ENCODE measurements around the gene HOXC10. TPM values are rescaled to one million over a fixed set of nuclear protein-coding genes. Genes with fewer than 3 reads are reported as not detected.

The HOXC10 gene
- total RNA-seq, 1 donor from 2014 or later = not detected

DNA sequence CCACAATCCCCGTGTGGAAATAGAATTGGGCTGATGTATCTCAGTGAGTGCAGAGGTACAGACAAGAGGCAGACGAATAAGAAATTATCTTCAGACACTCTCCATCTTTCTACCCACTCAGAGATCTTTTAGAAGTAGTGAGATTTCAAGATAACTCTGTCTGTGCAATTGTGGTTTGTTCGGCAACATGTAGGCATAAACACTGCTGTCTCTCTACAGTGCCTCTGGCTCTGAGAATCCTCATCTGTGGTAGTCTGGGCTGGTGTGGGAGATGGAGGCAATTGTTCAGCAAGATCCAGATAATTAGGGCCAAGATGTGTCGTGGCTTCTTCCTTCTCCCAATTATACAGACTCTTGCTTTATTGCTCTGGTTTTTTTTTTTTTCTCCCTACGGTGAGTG lies 43.2 kb upstream of the HOXC10 start:
- Mint-ChIP-seq H3K27ac (ENCODE audit: unreplicated experiment) (no peak overlapping the region), H3K4me3 (ENCODE audit: unreplicated experiment) (no peak overlapping the region), H3K27me3 (ENCODE audit: unreplicated experiment) (peaks cover 92% of the 10 kb centered on the region), H3K4me1 (ENCODE audit: unreplicated experiment) (peaks cover 3% of the 10 kb centered on the region), H3K9me3 (ENCODE audit: unreplicated experiment) (no peaks in the 10 kb centered on the region), H3K36me3 (ENCODE audit: unreplicated experiment) (no peaks in the 10 kb centered on the region)
- TF ChIP-seq, protein P1, sequence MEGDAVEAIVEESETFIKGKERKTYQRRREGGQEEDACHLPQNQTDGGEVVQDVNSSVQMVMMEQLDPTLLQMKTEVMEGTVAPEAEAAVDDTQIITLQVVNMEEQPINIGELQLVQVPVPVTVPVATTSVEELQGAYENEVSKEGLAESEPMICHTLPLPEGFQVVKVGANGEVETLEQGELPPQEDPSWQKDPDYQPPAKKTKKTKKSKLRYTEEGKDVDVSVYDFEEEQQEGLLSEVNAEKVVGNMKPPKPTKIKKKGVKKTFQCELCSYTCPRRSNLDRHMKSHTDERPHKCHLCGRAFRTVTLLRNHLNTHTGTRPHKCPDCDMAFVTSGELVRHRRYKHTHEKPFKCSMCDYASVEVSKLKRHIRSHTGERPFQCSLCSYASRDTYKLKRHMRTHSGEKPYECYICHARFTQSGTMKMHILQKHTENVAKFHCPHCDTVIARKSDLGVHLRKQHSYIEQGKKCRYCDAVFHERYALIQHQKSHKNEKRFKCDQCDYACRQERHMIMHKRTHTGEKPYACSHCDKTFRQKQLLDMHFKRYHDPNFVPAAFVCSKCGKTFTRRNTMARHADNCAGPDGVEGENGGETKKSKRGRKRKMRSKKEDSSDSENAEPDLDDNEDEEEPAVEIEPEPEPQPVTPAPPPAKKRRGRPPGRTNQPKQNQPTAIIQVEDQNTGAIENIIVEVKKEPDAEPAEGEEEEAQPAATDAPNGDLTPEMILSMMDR (IDR thresholded peaks at IDR 0.05) = no peak
- DNase-seq (ENCODE audit: extremely low spot score, unreplicated experiment) = no peak

DNA sequence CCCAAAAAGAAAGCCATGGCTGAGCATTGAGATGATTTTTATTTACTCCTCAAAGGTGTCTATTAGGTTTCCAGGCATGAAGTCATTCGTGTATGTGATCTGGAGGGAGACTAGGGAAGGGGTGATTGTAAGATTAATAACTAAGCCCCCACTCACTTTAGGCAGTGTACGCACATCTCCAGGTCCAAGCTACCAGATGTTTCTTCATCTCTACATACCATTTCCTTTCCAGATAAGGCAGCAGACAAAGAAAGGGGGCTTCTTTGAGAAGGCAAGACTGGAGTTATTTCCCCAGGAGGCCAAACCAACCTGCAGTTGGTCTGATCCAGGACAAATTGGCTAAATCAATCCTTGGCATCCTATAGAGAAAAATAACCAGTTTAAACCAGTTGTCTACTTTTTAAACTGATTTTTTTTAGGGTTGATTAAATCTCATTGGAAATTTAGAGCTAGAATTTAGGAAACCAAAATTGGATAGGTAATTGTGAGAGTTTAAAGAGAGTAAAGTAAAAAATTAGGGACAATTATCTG lies 42.4 kb upstream of the HOXC10 start:
- H3K4me1 Mint-ChIP-seq (ENCODE audit: unreplicated experiment) = peaks cover 3% of the 10 kb centered on the region
- TF ChIP-seq, protein P1 (IDR thresholded peaks at IDR 0.05) = no peak
- H3K36me3 Mint-ChIP-seq (ENCODE audit: unreplicated experiment) = no peaks in the 10 kb centered on the region
- H3K27me3 Mint-ChIP-seq (ENCODE audit: unreplicated experiment) = peaks cover 91% of the 10 kb centered on the region
- H3K9me3 Mint-ChIP-seq (ENCODE audit: unreplicated experiment) = no peaks in the 10 kb centered on the region
- H3K27ac Mint-ChIP-seq (ENCODE audit: unreplicated experiment) = no peak overlapping the region
- DNase-seq (ENCODE audit: extremely low spot score, unreplicated experiment) = no peak
- no peak overlapping the region for H3K4me3 Mint-ChIP-seq (ENCODE audit: unreplicated experiment)

DNA sequence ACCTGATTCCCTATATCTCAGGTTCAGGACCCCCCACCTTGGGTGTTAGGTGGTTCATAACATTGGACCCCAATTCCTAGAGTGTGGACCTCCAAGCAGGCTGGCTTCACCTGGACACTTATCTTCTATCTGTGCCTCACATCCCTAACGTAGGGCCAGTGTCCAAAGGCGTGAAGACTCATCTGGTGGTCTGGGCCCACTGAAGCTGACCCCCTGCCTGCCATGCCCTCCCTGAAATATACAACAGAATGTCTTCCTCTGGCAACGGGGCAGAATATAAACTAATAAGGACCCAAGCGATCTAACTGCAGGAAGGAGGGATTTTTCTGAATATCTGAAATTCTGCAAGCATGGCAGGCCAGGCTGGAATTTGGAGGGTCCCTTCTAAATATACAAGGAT lies 40.7 kb upstream of the HOXC10 start:
- no peak overlapping the region for H3K4me3 Mint-ChIP-seq (ENCODE audit: unreplicated experiment)
- H3K27me3 Mint-ChIP-seq (ENCODE audit: unreplicated experiment) = peaks cover 94% of the 10 kb centered on the region
- H3K9me3 Mint-ChIP-seq (ENCODE audit: unreplicated experiment) = no peaks in the 10 kb centered on the region
- H3K36me3 Mint-ChIP-seq (ENCODE audit: unreplicated experiment) = no peaks in the 10 kb centered on the region
- no peaks in the 10 kb centered on the region for H3K4me1 Mint-ChIP-seq (ENCODE audit: unreplicated experiment)
- DNase-seq (ENCODE audit: extremely low spot score, unreplicated experiment) = no peak
- H3K27ac Mint-ChIP-seq (ENCODE audit: unreplicated experiment) = no peak overlapping the region
- TF ChIP-seq, protein P1 (IDR thresholded peaks at IDR 0.05) = no peak

DNA sequence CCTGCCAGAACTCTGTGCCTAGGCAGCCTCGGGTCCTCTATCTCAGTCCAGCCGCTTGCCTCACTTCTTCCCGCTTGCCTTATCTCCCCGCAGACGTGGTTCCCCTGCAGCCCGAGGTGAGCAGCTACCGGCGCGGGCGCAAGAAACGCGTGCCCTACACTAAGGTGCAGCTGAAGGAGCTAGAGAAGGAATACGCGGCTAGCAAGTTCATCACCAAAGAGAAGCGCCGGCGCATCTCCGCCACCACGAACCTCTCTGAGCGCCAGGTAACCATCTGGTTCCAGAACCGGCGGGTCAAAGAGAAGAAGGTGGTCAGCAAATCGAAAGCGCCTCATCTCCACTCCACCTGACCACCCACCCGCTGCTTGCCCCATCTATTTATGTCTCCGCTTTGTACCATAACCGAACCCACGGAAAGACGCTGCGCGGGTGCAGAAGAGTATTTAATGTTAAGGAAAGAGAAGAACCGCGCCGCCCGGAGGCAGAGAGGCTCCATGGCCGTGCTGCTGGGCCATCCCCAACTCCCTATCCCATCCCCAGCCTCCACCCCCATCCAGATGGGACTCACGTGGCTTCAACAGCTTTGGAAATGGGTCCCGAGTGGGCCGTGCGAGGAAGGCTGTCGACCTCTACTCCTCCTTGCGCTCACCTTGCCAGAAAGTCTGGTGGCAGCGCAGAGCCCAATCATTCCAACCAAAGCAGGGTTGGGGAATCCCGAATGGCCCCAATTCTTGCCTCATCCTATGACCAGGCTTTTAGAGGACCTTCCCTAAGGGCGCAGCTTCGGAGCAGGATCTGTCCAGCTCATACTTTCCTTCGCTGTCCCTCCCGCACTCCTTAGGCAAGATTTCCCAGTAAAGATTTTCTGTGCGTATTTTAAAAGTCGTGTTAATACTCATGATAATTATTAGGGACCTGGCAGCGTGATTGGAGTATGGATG lies 39.8 kb upstream of the HOXC10 start:
- TF ChIP-seq, protein P1 (IDR thresholded peaks at IDR 0.05) = no peak
- no peak for DNase-seq (ENCODE audit: extremely low spot score, unreplicated experiment)
- Mint-ChIP-seq H3K4me1 (ENCODE audit: unreplicated experiment) (no peaks in the 10 kb centered on the region), H3K9me3 (ENCODE audit: unreplicated experiment) (no peaks in the 10 kb centered on the region), H3K27me3 (ENCODE audit: unreplicated experiment) (peaks cover 95% of the 10 kb centered on the region), H3K27ac (ENCODE audit: unreplicated experiment) (no peak overlapping the region), H3K4me3 (ENCODE audit: unreplicated experiment) (no peak overlapping the region), H3K36me3 (ENCODE audit: unreplicated experiment) (no peaks in the 10 kb centered on the region)

GRCh38 chr12:53947743-53948142 lies 37.2 kb upstream of the HOXC10 start:
- H3K27ac Mint-ChIP-seq (ENCODE audit: unreplicated experiment) = no peak overlapping the region
- no peak for DNase-seq (ENCODE audit: extremely low spot score, unreplicated experiment)
- no peaks in the 10 kb centered on the region for H3K9me3 Mint-ChIP-seq (ENCODE audit: unreplicated experiment)
- H3K27me3 Mint-ChIP-seq (ENCODE audit: unreplicated experiment) = peaks cover 96% of the 10 kb centered on the region
- TF ChIP-seq, protein P1 (IDR thresholded peaks at IDR 0.05) = no peak
- no peak overlapping the region for H3K4me3 Mint-ChIP-seq (ENCODE audit: unreplicated experiment)
- peaks cover 2% of the 10 kb centered on the region for H3K4me1 Mint-ChIP-seq (ENCODE audit: unreplicated experiment)
- H3K36me3 Mint-ChIP-seq (ENCODE audit: unreplicated experiment) = no peaks in the 10 kb centered on the region

Data from osteocyte (in vitro differentiated cells).